ENCODE data around the gene MBD3L4.
"Not testable (repeated sequence)": the region's sequence is repeated elsewhere in the genome, so short reads cannot be mapped to it uniquely, and the experiment has no call there.

The MBD3L4 gene

DNA sequence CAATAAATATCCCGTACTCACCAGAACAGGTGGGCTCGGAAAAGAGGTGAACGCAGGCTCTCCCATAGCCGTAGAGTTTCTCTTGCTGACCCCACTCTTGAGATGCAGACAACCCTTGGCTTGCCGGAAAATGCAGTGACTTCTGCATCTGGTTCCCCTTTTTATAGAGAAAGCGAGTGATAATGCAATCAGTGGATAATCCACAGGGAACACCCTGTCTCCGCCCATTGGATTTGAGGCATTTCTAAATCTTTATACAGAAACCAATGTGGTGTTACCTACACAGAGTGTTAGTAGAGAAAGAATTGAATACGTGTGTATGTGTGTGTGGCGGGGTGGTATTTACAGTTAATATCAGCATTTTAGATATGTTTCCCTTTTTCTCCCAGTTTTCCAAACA, at the start of gene MBD3L4:
MBD3L4 (minus strand) TSS at position 101 of the 400 bp plus-strand sequence; CDS start at position 66, 35 bp downstream.
- not testable (repeated sequence) for H3K27ac ChIP-seq

DNA sequence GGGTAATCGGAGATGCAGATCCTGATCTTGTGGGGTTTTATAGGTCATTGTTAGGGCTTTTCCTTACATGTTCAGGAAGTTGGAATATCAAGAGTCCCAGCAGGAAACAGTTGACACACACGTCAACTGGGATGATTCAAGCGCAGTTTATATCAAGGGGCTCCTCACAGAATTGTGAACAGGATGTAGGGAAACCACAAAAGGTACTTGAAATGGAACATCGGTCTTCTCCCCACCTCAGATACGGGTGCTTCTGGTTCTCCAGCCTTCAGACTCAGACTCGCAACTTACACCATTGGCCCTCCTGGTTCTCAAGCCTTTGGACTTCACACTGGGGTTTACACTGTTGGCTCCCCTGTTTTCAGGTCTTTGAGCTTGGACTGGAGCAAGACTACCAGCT, 49.0 kb upstream of the MBD3L4 start:
- TF ChIP-seq CTCF (IDR thresholded peaks at IDR 0.05) (no peak), ZFX (IDR thresholded peaks at IDR 0.05; ENCODE audit: borderline replicate concordance) (no peak)
- H3K27ac ChIP-seq: no peak overlapping the region

DNA sequence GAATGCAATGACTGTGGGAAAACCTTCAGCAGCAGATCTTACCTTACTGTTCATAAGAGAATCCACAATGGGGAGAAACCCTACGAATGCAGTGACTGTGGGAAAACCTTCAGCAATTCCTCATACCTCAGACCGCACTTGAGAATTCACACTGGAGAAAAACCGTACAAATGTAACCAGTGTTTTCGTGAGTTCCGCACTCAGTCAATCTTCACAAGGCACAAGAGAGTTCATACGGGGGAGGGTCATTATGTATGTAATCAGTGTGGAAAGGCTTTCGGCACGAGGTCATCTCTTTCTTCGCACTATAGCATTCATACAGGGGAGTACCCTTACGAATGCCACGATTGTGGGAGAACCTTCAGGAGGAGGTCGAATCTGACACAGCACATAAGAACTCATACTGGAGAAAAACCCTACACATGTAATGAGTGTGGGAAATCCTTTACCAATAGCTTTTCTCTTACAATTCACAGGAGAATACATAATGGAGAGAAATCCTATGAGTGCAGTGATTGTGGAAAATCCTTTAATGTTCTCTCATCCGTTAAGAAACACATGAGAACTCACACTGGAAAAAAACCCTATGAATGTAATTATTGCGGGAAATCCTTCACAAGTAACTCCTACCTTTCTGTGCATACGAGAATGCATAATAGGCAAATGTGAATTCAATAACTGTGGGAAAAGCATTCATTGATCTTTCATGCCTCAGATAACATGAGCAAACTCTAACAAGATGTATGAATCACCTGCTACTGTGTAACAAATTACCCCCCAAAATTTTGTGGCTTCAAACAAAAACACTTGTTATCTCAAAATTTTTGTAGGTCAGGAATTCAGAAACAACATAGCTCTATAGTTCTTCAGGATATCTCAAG, 43.3 kb upstream of the MBD3L4 start:
- H3K27ac ChIP-seq: no peak overlapping the region
- TF ChIP-seq ZFX (IDR thresholded peaks at IDR 0.05; ENCODE audit: borderline replicate concordance) (no peak), CTCF (IDR thresholded peaks at IDR 0.05) (no peak)

- TF ChIP-seq ZFX (IDR thresholded peaks at IDR 0.05; ENCODE audit: borderline replicate concordance): no peak
Observed at GRCh38 chr19:7078008-7078407, 38.0 kb upstream of the MBD3L4 start.

GRCh38 chr19:7076151-7076550, 36.2 kb upstream of the MBD3L4 start:
- no peak for TF ChIP-seq CTCF (IDR thresholded peaks at IDR 0.05)
- TF ChIP-seq ZFX (IDR thresholded peaks at IDR 0.05; ENCODE audit: borderline replicate concordance): no peak
- H3K27ac ChIP-seq: no peak overlapping the region

More at GRCh38 chr19:7078008-7078407, 38.0 kb upstream of the MBD3L4 start:
- no peak overlapping the region for H3K27ac ChIP-seq

DNA sequence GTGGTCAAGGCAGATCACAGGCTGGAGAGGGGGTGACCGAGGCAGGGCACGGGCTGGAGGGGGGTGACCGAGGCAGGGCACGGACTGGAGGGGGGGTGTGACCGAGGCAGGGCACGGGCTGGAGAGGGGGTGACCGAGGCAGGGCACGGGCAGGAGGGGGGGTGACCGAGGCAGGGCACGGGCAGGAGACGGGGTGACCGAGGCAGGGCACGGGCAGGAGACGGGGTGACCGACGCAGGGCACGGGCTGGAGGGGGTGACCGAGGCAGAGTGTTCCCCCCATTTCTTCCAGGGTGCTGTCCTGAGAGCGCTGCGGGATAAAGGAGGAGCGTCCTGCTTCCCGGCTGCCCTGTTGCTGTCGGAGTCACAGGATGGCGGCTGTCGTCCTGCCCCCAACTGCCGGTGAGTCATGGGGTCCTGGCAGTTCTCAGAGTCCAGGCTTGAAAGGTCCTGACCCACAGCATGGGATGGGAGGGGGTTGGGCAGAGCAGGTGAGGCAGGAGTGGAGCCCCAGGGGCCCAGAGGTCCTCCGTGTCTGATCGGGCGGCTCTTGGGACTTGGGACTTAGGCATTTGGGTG, 34.8 kb upstream of the MBD3L4 start:
- H3K27ac ChIP-seq: no peak overlapping the region
- no peak for TF ChIP-seq CTCF (IDR thresholded peaks at IDR 0.05)
- no peak for TF ChIP-seq ZFX (IDR thresholded peaks at IDR 0.05; ENCODE audit: borderline replicate concordance)

- TF ChIP-seq CTCF (IDR thresholded peaks at IDR 0.05) (no peak), ZFX (IDR thresholded peaks at IDR 0.05; ENCODE audit: borderline replicate concordance) (no peak)
- no peak overlapping the region for H3K27ac ChIP-seq
Observed at GRCh38 chr19:7072541-7072940, 32.6 kb upstream of the MBD3L4 start.

DNA sequence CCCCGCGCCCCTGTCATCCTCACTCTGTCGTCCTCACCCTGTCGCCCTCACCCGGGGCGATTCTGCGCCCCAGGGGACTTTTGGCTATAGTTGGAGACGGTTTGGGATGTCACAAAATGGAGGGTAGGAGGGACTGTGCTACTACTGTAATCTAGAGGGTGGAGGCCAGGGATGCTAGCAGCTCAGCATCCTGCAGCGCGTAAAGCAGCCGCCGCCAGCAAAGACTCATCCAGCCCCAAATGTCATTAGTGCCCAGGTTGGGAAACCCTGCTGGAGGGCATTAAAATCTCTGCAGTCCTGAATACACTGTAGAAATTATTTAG, 29.9 kb upstream of the MBD3L4 start:
- peak overlapping the region; percentile 82 for H3K27ac ChIP-seq
- no peak for TF ChIP-seq CTCF (IDR thresholded peaks at IDR 0.05)
- no peak for TF ChIP-seq ZFX (IDR thresholded peaks at IDR 0.05; ENCODE audit: borderline replicate concordance)

Data from 22Rv1 (cell line).